Stimulated activated naive CD8-positive, alpha-beta T cell treated with anti-CD3 and anti-CD28 coated beads, Interleukin-15, Interleukin-2, amounts not matched to agents 100 U/mL and 50 U/mL, for 24 hours (primary cell): ENCODE results near the gene RTN4RL2.

Source experiments
- ATAC-seq: fragments of 150-1000 bp; cut with Tn5 transposase; one replicate; pipeline ENCODE4 v1.10.0; 2021
- DNase-seq: peaks from one replicate; pipeline ENCODE4 v3.0.0; 2021

RTN4RL2 gene

DNA sequence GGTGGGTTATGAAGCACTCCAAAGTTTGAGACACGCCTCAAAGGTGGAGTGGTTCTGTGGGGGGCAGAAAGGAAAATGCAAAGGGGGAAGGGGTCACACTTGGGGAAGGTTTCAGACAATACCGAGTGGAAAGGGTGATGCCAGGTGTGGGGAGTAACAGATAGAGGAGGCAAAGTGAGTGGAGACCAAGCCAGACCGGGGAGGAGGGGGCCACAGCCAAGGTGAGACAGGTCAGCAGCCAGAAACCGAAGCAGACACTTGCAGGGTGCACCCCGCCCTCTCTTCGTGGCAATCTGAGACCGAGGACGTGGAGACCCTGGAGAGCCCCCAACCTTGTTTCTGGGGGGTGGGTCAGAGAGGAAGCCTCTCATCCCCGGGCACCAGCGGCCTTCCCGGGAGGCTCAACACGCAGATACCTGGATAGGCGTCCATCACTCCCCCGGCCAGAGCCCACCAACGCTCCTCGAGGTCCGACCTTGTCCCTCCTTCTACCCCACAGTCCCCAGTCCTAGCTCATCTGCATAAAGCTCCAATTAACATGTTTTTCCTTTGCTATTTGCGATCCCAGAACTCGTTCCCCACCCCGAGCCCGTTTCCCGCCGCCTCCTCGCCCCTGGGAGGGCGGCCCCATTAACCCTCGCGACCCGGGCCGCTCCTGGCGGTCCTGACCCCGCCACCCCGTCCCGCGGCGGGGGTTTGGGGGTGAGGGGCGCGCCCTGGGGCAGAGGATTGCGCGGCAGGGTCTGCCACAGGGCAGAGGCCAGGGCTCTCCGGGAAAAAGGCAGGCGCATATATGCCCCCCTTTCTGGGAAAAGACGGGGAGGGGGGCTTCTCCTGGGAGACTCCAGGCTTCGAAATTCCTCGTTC is 21.8 kb downstream of the RTN4RL2 start:
- ATAC-seq (no peak), DNase-seq (no peak)

DNA sequence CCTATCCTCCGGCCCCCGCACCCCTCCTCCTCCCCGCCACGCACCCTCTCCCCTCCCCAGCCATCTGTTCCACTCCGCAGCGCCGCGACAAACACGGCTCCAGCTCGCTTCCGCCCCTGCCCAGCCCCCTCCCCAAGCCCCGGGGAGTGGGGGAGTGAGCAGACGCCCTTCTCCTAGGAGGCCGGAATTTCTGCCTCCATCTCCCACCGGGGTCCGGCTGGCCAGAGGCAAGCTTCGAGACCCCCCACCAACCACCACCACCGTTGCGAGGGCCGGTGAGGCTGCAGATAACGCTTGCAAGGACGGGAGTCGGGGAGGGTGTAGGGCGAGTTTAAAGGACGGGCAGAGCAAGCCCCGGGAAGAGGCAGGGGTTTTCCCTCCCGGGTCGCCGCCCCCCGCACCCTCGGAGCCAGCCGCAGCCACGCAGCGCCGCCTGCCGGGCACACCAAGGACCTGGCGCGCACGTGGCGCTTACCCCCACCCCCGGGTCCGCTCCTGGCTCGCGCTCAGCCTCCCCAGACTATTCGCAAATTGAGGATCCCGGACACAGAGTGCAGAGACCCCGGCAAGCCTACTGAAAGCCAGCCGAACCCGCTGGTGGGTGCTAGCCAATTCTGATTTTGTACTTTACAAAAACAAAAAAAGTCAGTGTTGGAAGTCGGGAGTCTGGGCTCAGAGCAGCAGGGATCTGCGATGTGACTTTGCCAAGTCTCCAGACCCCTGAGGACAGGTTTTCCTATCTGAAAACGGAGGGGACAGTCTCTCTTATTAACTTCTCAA is 22.6 kb downstream of the RTN4RL2 start:
- DNase-seq = peak; percentile 86
- ATAC-seq = peak; percentile 72

DNA sequence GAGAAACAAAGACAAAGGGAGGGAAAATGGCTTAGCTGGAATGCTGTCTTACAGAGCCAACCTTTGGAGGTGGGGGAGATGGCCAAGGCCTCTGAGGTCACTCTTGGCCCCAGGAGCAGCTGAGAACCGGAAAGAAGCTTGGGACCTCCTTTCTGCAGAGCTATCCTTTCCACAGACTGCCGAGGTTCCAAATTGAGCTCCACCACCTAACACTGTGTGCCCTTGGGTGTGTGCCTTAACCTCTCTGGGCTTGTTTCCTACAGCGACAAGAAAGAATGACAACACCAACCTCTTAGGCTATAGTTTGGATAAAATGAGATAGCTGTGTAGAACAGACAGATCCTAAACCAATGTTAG is 23.2 kb downstream of the RTN4RL2 start:
- no peak for DNase-seq
- ATAC-seq = no peak

GRCh38 chr11:57484141-57484710 is 23.9 kb downstream of the RTN4RL2 start:
- DNase-seq = no peak
- ATAC-seq = no peak

GRCh38 chr11:57485217-57485990 is 25.1 kb downstream of the RTN4RL2 start:
- ATAC-seq = no peak
- DNase-seq = no peak

DNA sequence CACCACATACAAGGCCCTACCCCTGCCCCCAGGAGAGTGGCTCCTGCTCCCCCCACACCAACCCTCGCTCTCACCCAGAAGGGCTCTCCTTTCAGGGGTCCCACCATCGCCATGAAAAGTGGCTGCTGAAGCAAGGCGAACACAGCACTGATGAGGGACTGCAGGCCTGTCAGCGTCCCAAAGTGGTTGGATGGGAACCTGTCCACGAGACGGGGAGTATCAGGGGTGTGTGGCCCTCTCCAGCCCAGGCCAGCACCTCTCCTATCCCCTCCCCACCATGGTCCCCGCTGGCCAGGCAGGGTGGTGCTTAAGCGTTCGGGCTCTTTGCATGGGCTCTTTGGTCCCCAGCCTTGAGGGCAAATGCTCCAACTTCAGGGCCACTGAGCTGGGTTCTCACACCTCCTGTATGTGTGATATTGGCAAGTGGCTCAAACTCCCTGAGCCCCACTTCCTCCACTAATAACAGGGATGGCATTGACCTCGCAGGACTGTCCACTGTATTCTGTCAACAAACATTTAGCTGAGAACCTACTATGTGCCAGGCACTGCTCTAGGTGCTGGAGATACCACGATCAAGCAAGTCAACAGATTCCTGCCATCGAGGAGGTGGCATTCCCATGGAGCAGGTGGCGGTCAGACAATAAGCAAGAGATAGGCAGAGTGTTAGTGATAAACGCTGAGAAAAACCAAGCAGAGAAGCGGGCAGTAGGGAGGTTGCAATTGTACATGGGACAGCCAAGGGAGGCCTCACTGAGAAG is 26.9 kb downstream of the RTN4RL2 start:
- DNase-seq = no peak
- no peak for ATAC-seq

DNA sequence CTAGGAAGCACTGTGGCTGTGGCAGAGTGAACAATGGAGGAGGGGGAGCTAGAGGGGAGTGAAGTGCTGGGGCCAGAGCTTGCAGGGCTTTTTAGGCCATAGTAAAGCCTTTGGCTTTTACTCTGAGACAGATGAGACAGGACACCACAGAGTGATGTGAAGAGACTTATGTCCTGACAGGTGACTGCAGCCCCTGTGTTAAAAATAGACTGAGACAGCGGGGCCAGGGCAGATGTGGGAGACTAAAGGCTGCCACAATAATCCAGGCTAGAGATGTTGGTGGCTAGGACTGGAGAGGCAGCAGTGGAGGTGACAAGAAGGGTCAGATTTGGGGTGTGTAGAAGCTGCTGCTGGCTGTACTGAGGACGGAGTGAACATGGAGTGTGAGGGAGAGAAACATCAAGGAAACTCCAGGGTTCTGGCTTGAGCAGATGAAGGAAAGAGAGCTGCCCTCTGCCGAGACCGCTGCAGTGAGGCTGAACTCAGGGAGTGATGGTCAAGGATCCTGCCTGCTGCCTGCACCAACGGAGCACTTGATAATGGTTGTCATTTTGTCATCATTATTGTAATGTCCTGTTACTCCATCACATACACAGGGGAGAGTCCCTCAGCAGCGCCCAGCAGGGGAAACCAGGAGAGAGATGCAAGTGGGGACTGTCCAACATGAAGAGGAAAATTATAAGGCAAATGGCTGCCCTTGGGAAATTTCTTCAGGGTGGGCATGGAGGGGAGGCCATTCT is 27.8 kb downstream of the RTN4RL2 start:
- no peak for DNase-seq
- ATAC-seq = no peak

DNA sequence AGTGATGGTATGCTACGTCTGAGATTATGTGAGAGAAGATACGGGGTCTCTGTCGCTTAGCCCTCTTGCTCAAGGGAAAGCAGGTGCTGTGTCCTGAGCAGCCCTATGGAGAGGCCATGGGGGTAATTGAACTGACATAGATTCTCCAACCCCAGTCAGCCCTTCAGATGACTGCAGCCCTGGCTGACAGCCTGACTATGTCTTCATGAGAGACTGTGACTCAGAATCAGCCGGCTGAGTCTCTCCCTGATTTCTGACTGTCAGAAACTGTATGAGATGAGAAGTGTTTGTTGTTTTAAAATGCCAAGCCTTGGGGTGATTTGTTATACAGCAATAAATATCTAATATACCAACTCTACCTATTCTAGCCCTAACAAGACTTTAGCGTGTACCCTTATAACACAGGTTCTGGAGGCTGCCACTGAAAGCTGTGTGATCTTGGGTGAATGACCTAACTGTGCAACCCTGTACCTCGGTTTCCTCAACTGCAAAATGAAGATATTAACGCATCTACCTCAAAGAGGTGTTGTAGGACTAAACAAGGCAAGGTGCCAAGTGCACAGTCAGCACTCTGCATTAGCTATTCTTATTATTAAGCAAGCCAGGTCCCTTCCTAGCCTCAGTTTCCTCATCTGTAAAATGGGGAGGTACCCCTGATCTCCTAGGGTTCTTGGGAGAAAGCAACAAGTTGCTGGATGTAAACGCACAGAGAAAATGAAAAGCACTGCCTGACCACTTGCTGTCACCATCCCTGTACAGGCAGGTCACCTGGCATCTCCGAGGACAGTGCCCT is 30.3 kb downstream of the RTN4RL2 start:
- ATAC-seq (no peak), DNase-seq (no peak)

DNA sequence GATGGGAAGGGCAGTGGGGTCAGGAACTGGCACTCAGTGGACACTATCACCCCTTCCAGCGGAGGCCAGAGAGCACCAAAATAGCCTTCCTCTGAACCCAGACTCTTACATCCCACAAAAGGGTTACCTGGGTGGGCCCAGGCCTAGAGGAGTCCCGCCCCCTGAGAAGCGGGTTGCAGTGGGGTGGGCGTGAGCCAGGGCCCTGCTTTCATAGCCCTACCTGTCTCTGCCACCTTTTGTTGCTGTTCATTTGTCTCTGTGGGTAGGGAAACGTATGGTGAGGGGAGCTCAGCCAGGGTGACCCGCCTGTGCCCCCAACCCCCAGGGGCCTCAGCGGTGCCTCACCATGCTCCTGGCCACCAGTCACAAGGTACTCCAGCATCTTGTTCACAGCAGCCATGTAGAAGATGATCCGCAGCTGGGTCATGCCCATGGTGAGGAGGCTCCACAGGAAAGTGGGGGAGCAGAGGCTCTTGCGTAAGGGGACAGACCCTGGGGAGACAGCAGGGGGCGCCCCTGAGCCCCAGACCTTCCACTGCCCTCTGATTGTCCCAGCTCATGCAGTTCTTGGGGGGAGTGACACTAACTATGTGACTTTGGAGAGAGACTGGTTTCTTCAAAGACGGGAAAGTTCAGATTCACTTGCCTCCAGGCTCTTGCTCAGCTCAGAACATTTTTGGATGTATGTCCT is 31.2 kb downstream of the RTN4RL2 start:
- ATAC-seq (peak; percentile 48), DNase-seq (peak; percentile 70)

- peak; percentile 82 for DNase-seq
- ATAC-seq = peak; percentile 68
Measured at GRCh38 chr11:57493507-57494503, 33.5 kb downstream of the RTN4RL2 start.

DNA sequence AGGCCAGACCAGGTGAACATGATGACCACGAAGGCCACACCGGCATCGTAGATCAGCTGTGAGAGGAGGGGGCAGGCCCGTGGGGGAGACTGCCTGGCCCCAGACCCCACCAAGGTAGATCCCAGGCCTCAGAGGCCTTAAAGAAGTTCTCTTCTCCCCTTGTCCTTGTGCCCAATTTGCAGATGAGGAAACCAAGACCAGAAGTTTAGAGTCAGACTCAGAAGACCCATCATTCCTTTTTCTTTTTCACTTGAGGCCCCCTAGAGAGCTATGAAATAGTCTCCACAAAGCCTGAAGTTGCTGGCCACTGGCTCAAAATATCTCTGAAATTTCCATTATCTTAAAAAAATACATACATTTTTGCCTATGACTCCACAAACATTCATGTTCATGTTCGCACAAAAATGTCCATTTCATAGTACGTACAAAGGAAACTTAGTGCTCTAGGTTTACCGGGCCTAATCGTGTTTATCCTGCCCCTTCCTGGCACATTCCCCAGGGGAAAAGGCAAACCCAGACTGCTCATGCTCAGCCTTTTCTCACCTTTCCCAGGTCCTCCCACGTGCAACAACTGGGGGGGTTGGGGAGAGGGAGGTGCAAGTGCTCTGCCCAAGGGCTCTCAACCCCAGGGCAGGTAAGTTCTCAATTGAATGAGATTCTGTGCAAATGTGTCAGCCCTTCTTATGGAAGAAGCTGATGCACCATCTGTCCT is 35.9 kb downstream of the RTN4RL2 start:
- ATAC-seq (no peak), DNase-seq (no peak)

DNA sequence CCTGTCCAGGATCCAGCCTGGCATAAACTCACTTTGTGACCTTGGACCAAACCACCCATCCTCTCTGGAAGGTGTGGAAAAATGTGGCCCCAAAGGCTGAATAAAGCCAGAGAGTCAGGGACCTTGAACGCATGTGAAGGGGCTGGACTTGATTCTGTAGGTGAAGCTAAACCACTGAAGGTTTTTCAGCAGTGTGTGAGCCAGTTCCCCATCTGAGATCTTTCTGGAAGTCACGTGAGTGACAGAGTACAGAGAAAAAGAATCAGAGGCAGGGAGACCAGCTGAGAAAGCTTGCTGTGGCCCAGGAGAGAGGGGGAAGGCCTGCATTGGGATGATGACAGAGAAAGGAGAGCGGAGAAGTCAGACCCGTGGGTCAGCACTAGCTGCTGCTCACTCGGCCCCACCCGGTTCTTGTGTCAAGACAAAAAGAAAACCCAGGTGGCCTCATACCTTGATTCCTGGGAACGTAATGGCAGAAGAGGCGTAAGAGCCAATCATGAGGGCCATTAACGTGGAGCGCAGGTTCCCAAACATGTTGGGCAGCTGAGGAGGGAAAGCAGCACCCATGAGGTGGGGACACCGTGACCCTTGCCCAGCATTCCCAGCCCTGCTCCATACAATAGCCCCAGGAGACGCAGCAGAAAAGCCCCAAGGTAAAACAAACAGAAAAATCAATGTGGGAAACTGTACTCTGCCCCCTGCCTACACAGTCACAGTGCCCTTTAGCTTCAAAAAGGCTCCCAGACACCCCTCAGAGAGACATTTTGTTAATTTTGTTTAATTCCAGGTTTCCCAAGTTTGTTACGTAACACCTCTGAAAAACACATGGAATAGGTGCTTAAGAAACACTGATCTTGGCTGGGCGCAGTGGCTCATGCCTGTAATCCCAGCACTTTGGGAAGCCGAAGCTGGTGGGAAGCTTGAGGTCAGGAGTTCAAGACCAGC is 37.2 kb downstream of the RTN4RL2 start:
- no peak for ATAC-seq

DNA sequence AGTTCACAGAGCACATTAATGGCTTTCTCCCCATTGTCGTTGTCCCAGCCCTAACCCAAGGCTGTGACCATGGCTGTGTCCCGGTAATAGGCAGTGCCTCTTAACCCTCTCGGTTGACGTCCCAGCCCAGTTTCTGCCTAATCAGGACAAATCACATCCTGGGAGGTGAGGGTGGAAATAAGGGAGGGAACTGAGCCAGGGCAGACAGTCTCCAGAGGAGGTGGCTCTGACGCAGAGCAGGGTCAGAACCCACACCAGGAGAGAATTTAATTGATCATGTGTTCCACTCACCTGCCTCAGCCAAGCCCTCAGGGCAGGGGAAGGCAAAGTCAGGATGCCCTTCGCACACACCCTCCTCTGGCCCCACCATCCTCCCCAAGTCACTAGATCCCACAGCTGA is 38.2 kb downstream of the RTN4RL2 start:
- DNase-seq = no peak
- no peak for ATAC-seq

More for the DNA sequence above, 37.2 kb downstream of the RTN4RL2 start:
- no peak for DNase-seq

GRCh38 chr11:57499413-57499982 is 39.2 kb downstream of the RTN4RL2 start:
- DNase-seq (peak; percentile 66), ATAC-seq (peak; percentile 85)

DNA sequence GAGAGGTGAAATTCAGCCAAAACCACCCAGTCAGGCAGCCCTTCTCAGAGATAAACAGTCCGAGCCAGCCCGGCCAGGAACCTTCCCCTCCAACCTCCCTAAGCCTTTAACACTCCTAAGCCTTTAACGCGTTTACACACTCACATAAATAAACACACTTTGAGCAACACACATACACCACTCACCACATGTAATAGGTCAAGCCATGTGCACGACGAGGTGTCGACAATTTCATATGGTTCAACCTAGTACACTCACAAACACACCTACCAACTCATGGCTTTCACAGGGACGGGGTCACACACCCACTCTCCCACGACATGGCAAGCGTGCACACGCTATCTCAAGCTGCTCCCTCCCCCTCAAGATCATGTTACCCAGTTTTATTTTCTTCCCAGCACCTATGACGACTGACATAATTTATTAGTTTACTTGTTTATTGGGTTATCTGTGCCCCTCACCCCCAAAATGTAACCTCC is 39.7 kb downstream of the RTN4RL2 start:
- DNase-seq = no peak

DNA sequence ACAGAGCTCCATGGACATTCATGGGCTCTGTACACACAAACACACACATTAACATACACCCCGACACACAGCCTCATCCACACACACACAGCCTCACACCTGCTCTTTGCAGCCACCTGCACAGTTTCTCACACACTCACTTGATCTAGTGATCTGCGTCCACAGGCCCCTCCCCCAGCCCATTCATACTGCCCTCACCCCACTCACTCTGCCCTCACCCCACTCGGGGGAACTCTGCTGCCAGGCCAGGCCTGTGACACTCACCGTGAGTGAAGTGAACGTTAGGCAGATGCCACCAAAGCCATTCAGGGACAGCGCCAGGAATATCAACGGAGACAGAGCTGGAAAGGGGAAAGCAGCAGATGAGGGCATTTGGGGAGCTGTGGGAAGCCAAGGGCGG is 40.2 kb downstream of the RTN4RL2 start:
- ATAC-seq (no peak), DNase-seq (no peak)

More for the DNA sequence above, 39.7 kb downstream of the RTN4RL2 start:
- no peak for ATAC-seq
